Neuronal stem cell (in vitro differentiated cells): ENCODE measurements around the gene TBC1D4.

Experiments
- DNase-seq: peaks from one replicate; pipeline ENCODE4 v3.0.0-alpha.2; 2013; ENCODE audit warnings: low spot score
- H2AFZ ChIP-seq: one replicate; pipeline ENCODE4 v1.6.1; 2013; ENCODE audit warnings: mild to moderate bottlenecking, low read length, inconsistent platforms
- H2AK5ac ChIP-seq: 2 replicates; pipeline ENCODE4 v1.6.1; 2013; ENCODE audit warnings: low read depth, mild to moderate bottlenecking, inconsistent platforms, low read length, moderate library complexity, mixed read lengths
- H2BK120ac ChIP-seq: 2 replicates; pipeline ENCODE4 v1.6.1; 2013; ENCODE audit warnings: low read depth, mild to moderate bottlenecking, inconsistent platforms, low read length, moderate library complexity, mixed read lengths
- H2BK12ac ChIP-seq: one replicate; pipeline ENCODE4 v1.6.1; 2013; ENCODE audit warnings: low read length, inconsistent platforms
- H2BK15ac ChIP-seq: 2 replicates; pipeline ENCODE4 v1.6.1; 2013; ENCODE audit warnings: mild to moderate bottlenecking, low read length, inconsistent platforms, mixed read lengths
- H2BK5ac ChIP-seq: one replicate; pipeline ENCODE4 v1.6.1; 2013; ENCODE audit warnings: inconsistent platforms, mild to moderate bottlenecking, low read length, moderate library complexity
- H3K14ac ChIP-seq: one replicate; pipeline ENCODE4 v1.6.1; 2013; ENCODE audit warnings: low read length, inconsistent platforms
- H3K18ac ChIP-seq: 2 replicates; pipeline ENCODE4 v1.6.1; 2013; ENCODE audit warnings: low read length, inconsistent platforms
- H3K23ac ChIP-seq: 2 replicates; pipeline ENCODE4 v1.6.1; 2013; ENCODE audit warnings: low read depth, mild to moderate bottlenecking, mixed read lengths, low read length, inconsistent platforms; ENCODE audit not compliant: poor library complexity
- H3K27ac ChIP-seq: replicated peaks from 3 replicates; pipeline ENCODE4 v1.5.1; 2013; ENCODE audit warnings: low read length, inconsistent platforms
- H3K27me3 ChIP-seq, 3 experiments: 2 replicates each; pipeline ENCODE4 v1.6.1; 2013; ENCODE audit warnings: low read length in 3 of 3, mild to moderate bottlenecking in 2 of 3, inconsistent platforms in 1 of 3, low read depth in 1 of 3, mixed read lengths in 1 of 3, moderate library complexity in 1 of 3; ENCODE audit not compliant: control insufficient read depth in 3 of 3, insufficient read depth in 3 of 3
- H3K36me3 ChIP-seq, 2 donors: replicated peaks in 1 of 2; 2 replicates each; pipeline ENCODE4 v1.6.1; 2013; ENCODE audit warnings: low read length in 2 of 2; ENCODE audit not compliant: control insufficient read depth in 2 of 2, insufficient read depth in 2 of 2
- H3K4ac ChIP-seq: 2 replicates; pipeline ENCODE4 v1.6.1; 2013; ENCODE audit warnings: inconsistent platforms, mild to moderate bottlenecking, low read length, moderate library complexity
- H3K4me1 ChIP-seq, 2 donors: 1 replicate in 1 of 2; 2 replicates in 1 of 2; pipeline ENCODE4 v1.6.1; 2013; ENCODE audit warnings: low read length in 2 of 2, low read depth in 1 of 2; ENCODE audit not compliant: control insufficient read depth in 2 of 2, insufficient read depth in 1 of 2
- H3K4me2 ChIP-seq: one replicate; pipeline ENCODE4 v1.6.1; 2013; ENCODE audit warnings: mild to moderate bottlenecking, low read length, inconsistent platforms; ENCODE audit not compliant: insufficient read depth, poor library complexity, severe bottlenecking
- H3K4me3 ChIP-seq, 2 donors: 2 replicates each; pipeline ENCODE4 v1.5.1; 2013; ENCODE audit warnings: low read length in 2 of 2, mild to moderate bottlenecking in 2 of 2, inconsistent platforms in 1 of 2, moderate library complexity in 1 of 2
- H3K79me1 ChIP-seq: one replicate; pipeline ENCODE4 v1.6.1; 2013; ENCODE audit warnings: low read depth, mild to moderate bottlenecking, inconsistent platforms, low read length, moderate library complexity
- H3K9ac ChIP-seq: one replicate; pipeline ENCODE4 v1.6.1; 2013; ENCODE audit warnings: mild to moderate bottlenecking, low read depth, low read length, inconsistent platforms; ENCODE audit not compliant: poor library complexity
- H3K9me3 ChIP-seq, 2 donors: replicated peaks in 1 of 2; 2 replicates each; pipeline versions ENCODE3 to v1.6.1; 2013; ENCODE audit warnings: low read length in 2 of 2, mild to moderate bottlenecking in 2 of 2, inconsistent platforms in 1 of 2, low read depth in 1 of 2, mixed read lengths in 1 of 2, moderate library complexity in 1 of 2; ENCODE audit not compliant: control insufficient read depth in 2 of 2, insufficient read depth in 1 of 2
- H4K8ac ChIP-seq: one replicate; pipeline ENCODE4 v1.6.1; 2013; ENCODE audit warnings: low read depth, mild to moderate bottlenecking, inconsistent platforms, low read length, moderate library complexity
- H4K91ac ChIP-seq: one replicate; pipeline ENCODE4 v1.6.1; 2013; ENCODE audit warnings: low read length, low read depth, mild to moderate bottlenecking, inconsistent platforms; ENCODE audit not compliant: poor library complexity
- WGBS, 2 donors: extraction: QIAGEN DNeasy Blood & Tissue Kit; methylation state at CpG; one replicate each; pipeline ENCODE4 v1.1.7; 2013; ENCODE audit warnings: missing lambda C conversion rate in 2 of 2, mixed read lengths in 1 of 2; ENCODE audit not compliant: insufficient read length in 2 of 2, insufficient replicate concordance in 1 of 2; ENCODE audit errors: extremely low coverage in 2 of 2; 5-methylcytosine and 5-hydroxymethylcytosine counted together

The TBC1D4 gene

GRCh38 chr13:75391432-75392100 lies 90.4 kb downstream of the TBC1D4 start:
- Histone ChIP-seq H3K4ac (no peak overlapping the region), H3K27ac (no peak overlapping the region), H3K4me3 (no peak overlapping the region), H2AK5ac (no peak overlapping the region), H2BK120ac (no peak overlapping the region), H3K9me3 (no peaks in the 10 kb centered on the region), H3K27me3 (no peaks in the 10 kb centered on the region), H2AFZ (no peak overlapping the region), H3K18ac (no peak overlapping the region), H2BK12ac (no peak overlapping the region), H3K4me1 (no peaks in the 10 kb centered on the region), H3K14ac (no peak overlapping the region), H3K36me3 (no peaks in the 10 kb centered on the region), H3K23ac (no peak overlapping the region), H3K79me1 (peaks cover 2% of the 10 kb centered on the region), H2BK5ac (no peak overlapping the region), H2BK15ac (no peak overlapping the region), H3K4me2 (no peak overlapping the region), H4K91ac (no peak overlapping the region), H3K9ac (no peak overlapping the region), H4K8ac (no peak overlapping the region)
- no CpG with 5 or more reads among the region's 3 CpGs for WGBS, 2 donors
- DNase-seq: no peak

GRCh38 chr13:75390229-75390628 lies 91.7 kb downstream of the TBC1D4 start:
- Histone ChIP-seq H3K4me3 (no peak overlapping the region), H2BK12ac (no peak overlapping the region), H3K4ac (no peak overlapping the region), H2BK15ac (no peak overlapping the region), H3K14ac (no peak overlapping the region), H2AFZ (no peak overlapping the region), H3K18ac (no peak overlapping the region), H3K27ac (no peak overlapping the region), H3K79me1 (peaks cover 2% of the 10 kb centered on the region), H3K36me3 (no peaks in the 10 kb centered on the region), H3K27me3 (no peaks in the 10 kb centered on the region), H2AK5ac (no peak overlapping the region), H2BK5ac (no peak overlapping the region), H3K4me1 (no peaks in the 10 kb centered on the region), H2BK120ac (no peak overlapping the region), H3K23ac (no peak overlapping the region), H4K8ac (no peak overlapping the region), H3K9ac (no peak overlapping the region), H3K4me2 (no peak overlapping the region), H4K91ac (no peak overlapping the region), H3K9me3 (no peaks in the 10 kb centered on the region)
- no CpG with 5 or more reads among the region's 5 CpGs for WGBS, 2 donors
- DNase-seq: no peak

GRCh38 chr13:75385708-75386083 lies 96.3 kb downstream of the TBC1D4 start:
- no peak for DNase-seq
- no peak overlapping the region for H2AFZ ChIP-seq
- H2BK120ac ChIP-seq: no peak overlapping the region
- no peak overlapping the region for H3K18ac ChIP-seq
- H3K27ac ChIP-seq: no peak overlapping the region
- H4K91ac ChIP-seq: no peak overlapping the region
- H2BK5ac ChIP-seq: no peak overlapping the region
- H3K4me2 ChIP-seq: no peak overlapping the region
- H2BK12ac ChIP-seq: no peak overlapping the region
- no peaks in the 10 kb centered on the region for H3K36me3 ChIP-seq
- H3K23ac ChIP-seq: no peak overlapping the region
- WGBS, 2 donors: no CpG with 5 or more reads among the region's 1 CpG
- H3K79me1 ChIP-seq: no peaks in the 10 kb centered on the region
- H2AK5ac ChIP-seq: no peak overlapping the region
- H3K27me3 ChIP-seq: no peaks in the 10 kb centered on the region
- no peak overlapping the region for H3K4ac ChIP-seq
- H3K14ac ChIP-seq: no peak overlapping the region
- H2BK15ac ChIP-seq: no peak overlapping the region
- H3K4me3 ChIP-seq: no peak overlapping the region
- no peaks in the 10 kb centered on the region for H3K9me3 ChIP-seq
- no peak overlapping the region for H4K8ac ChIP-seq
- H3K4me1 ChIP-seq: peaks cover 2% of the 10 kb centered on the region in 2 donors
- H3K9ac ChIP-seq: no peak overlapping the region

GRCh38 chr13:75384879-75385707 lies 96.9 kb downstream of the TBC1D4 start:
- no peak for DNase-seq
- no peak overlapping the region for H2BK12ac ChIP-seq
- no peak overlapping the region for H3K14ac ChIP-seq
- H3K4me3 ChIP-seq: no peak overlapping the region
- H3K36me3 ChIP-seq: no peaks in the 10 kb centered on the region
- no peak overlapping the region for H2BK120ac ChIP-seq
- H3K79me1 ChIP-seq: no peaks in the 10 kb centered on the region
- H2BK5ac ChIP-seq: no peak overlapping the region
- H3K4ac ChIP-seq: no peak overlapping the region
- H2BK15ac ChIP-seq: no peak overlapping the region
- H3K27ac ChIP-seq: no peak overlapping the region
- H3K23ac ChIP-seq: no peak overlapping the region
- WGBS, 2 donors: no CpG with 5 or more reads among the region's 9 CpGs
- no peak overlapping the region for H3K9ac ChIP-seq
- no peaks in the 10 kb centered on the region for H3K27me3 ChIP-seq
- H3K4me1 ChIP-seq: peaks cover 2% of the 10 kb centered on the region in 2 donors
- no peak overlapping the region for H4K91ac ChIP-seq
- no peak overlapping the region for H3K4me2 ChIP-seq
- peak overlapping the region; percentile 32 for H2AFZ ChIP-seq
- H3K18ac ChIP-seq: no peak overlapping the region
- H4K8ac ChIP-seq: no peak overlapping the region
- no peak overlapping the region for H2AK5ac ChIP-seq
- no peaks in the 10 kb centered on the region for H3K9me3 ChIP-seq
